Stimulated activated naive CD8-positive, alpha-beta T cell treated with anti-CD3 and anti-CD28 coated beads, Interleukin-15, Interleukin-2, amounts not matched to agents 100 U/mL and 50 U/mL, for 24 hours (primary cell): ENCODE results near the gene KRT6B.

Experiments
- ATAC-seq: fragments of 150-1000 bp; cut with Tn5 transposase; one replicate; pipeline ENCODE4 v1.10.0; 2021
- DNase-seq: peaks from one replicate; pipeline ENCODE4 v3.0.0; 2021

The KRT6B gene

DNA sequence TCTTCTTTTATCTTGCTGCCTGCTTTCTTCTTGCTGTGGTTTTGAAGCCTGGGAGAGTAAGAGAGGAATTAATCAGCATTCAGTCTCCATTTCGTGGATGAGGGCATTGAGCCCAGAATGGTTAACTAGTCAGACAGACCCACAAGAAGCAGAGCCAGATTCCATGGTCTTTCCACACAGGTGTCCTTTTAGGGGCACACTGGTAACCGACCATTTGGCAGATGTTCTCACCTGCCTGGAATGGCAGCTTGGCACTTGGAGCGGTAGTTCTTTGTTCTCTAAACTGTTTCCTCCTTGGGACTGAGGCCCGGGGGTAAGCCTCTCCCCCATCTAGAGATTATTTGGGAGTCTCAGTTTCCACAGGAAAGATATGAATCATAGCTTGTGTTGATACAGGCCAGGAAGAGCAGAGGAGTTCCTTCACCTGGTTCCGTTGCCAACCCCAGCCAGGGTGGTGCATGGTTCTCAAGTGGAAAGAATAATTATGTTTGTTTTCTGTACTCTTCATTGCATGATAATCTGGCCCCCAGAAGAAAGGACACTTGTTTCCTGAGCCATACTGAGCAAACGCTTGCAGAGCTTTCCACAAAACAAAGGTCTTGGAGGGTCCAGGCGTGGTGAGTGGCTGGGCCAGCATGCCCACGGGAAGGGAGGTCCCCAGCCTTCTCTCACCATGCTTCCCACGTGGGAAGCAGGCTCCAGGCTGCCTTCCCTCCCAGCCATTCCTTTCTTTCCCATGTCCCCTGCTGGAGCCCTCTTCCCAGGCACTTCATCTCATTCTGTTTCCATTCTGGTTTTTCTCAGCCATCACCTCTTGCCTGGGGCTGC, 15.7 kb downstream of the KRT6B start:
- DNase-seq (no peak), ATAC-seq (no peak)

GRCh38 chr12:52435659-52435999, 16.3 kb downstream of the KRT6B start:
- no peak for ATAC-seq
- DNase-seq: no peak

GRCh38 chr12:52434760-52435530, 17.0 kb downstream of the KRT6B start:
- ATAC-seq (no peak), DNase-seq (no peak)

DNA sequence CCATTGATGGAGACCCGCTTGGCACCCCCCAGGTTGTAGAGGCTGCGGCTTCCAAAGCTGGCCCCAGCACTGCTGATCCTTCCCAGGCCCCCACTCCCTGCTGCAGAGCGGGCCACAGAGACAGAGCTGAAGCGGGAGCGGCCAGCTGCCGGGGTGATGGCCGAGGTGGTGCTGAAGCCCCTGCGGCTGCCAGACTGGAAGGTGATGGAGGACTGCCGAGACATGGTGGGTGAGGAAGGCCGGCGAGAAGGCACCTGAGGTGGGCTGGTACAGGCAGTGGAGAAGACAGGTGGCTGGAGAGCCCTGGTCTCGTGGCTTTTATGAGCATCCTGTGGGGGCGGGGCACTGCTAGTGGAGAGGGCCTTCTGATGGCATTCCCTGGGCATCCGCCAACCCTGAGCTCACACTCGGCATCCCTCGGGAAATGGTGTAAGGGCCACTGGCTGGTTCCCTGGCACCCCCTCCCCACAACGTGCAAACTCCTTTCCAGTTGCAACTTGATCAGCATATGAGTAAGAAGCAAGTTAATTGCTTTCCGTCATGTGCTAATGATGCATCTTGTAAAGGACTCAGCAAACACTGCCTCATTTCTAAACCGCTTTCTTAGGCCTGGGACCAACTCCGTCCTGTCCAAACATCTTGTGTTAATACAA, 17.7 kb downstream of the KRT6B start, which contains the start of gene KRT75:
KRT75 (minus strand) TSS at position 291 of the 653 bp plus-strand sequence; CDS start at position 224, 67 bp downstream.
- ATAC-seq (no peak), DNase-seq (no peak)

DNA sequence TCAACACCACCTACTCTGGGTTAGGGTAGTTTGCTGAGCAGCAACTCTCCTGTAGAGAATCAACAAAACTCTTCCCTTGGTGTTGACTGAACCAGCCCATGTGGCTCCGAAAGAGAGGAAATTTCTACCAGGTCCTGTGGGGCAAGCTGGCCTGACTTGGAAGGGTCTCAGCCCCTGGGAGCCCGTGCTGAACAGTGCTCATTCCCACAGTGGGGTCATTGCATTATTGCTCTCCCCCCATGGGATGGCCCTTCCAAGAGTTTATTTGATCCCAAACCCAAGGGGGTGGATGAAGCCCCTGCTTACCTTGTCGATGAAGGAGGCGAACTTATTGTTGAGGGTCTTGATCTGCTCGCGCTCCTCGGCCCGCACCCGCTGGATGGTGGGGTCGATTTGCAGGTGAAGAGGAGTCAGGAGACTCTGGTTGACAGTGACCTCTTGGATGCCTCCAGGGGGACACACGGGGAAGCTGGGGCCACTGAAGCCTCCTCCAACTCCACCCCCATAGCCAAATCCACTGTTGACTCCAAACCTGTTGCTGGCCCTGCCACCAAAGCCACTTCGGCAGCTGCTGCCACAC, 18.4 kb downstream of the KRT6B start:
- ATAC-seq (no peak), DNase-seq (no peak)

DNA sequence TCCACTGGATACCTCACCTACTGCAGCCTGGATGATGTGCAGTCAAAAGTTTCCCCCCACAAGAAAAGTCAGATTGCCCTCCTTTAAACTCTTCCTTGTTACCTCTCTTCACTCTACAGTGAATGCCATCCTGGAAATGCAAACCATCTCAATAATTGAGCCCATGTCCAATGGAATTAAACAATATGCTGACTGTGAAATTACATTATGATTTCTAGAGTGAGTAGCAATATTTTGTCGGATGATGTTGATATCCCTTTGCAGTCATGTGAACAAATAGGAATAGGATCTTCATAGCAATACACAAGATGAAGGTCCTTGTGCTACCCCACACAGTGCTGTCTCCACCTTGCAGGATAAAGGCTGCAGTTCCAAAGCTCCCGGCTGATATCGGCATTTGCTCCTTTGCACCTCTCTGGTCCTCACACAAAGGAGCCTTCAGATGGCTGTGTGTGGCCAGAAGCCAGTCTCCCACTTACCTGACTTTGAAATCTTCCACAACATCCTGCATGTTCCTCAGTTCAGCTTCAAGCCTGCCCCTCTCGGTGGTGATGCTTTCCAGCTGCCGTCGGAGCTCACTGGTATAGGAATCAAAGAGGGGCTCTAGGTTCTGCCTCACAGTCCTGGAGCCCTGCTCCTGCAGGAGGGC, 19.3 kb downstream of the KRT6B start:
- ATAC-seq (no peak), DNase-seq (no peak)

DNA sequence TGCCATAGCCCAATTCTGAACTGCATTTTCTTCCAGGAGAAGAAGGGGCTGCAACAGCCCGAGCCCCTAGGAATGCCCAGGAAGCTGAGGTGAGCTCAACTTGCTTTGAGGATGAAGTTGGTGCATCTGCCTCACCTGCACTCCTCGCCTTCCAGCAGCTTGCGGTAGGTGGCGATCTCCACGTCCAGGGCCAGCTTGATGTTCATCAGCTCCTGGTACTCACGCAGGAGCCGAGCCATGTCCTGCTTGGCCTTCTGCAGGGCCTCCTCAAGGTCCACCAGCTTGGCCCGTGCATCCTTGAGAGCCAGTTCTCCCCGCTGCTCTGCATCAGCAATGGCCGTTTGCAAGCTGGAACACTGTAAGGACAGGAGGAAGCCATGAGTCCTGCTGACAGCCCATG, 23.8 kb downstream of the KRT6B start:
- DNase-seq: no peak
- ATAC-seq: no peak

- no peak for DNase-seq
- no peak for ATAC-seq
Measured at GRCh38 chr12:52427083-52427482, 24.9 kb downstream of the KRT6B start.

- no peak for DNase-seq
Measured at GRCh38 chr12:52426034-52426433, 25.9 kb downstream of the KRT6B start.

GRCh38 chr12:52425466-52425865, 26.5 kb downstream of the KRT6B start:
- DNase-seq (no peak), ATAC-seq (no peak)

More at GRCh38 chr12:52426034-52426433, 25.9 kb downstream of the KRT6B start:
- no peak for ATAC-seq

GRCh38 chr12:52423661-52424500, 28.1 kb downstream of the KRT6B start:
- DNase-seq (no peak), ATAC-seq (no peak)

DNA sequence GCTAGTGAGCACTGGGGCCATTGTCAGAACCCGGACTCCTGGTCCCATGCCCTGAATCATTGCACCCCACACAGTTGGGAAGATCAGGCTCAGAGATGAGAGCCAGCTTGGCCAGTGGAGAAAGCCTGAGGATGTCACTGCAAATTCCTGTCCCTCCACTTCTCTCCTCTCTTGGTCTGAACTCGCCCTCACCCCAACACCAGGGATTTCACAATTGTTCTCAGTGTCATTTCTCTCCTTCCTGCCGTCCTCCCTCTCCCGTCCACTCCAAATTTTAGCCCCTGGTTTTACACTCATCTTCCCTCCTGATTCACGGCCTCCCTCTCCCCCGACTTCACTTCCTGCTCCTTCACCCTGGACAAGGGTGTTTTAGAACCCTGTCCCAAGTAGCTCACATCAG, 28.9 kb downstream of the KRT6B start:
- ATAC-seq (no peak), DNase-seq (no peak)

DNA sequence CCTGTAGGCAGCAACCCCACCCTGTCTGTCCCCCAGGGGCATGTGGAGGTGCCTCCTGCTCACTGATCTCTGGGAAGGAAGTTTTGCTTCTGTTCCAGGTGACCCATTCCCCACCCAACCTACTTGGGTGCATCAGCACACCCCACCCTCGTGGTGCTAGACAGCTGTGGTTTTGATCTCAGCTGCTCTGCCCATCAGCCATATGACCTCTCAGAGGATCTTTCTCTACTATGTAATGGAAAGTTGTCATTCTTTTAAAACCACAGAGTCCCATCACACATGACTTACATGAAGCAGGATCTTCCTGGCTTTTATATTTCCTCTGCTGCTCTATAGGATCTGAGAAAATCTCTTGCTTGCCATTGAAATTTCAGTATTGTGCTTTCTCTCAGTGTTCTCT, 32.3 kb downstream of the KRT6B start:
- DNase-seq (no peak), ATAC-seq (no peak)

GRCh38 chr12:52418576-52419110, 33.3 kb downstream of the KRT6B start:
- no peak for DNase-seq
- no peak for ATAC-seq

- ATAC-seq: no peak
Measured at GRCh38 chr12:52417740-52418139, 34.2 kb downstream of the KRT6B start.

DNA sequence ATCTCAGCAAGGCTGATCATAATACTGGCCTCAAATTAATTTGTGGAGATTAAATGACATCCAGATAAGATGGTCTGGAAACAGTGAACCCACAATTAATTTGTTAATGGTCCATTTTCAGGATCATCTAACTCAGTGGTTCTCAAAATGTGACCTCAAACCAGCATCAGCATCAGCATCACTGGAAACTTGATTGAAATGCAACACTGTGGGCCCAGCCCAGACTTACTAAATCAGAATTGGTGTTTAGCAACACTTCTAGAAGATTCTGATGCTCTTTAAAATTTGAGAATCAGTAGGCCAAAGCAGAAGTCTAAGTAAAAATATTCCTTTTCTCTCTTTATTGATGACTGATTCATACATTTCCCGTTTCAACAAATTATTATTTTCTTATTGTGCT, 35.2 kb downstream of the KRT6B start:
- ATAC-seq: no peak
- no peak for DNase-seq

More at GRCh38 chr12:52417740-52418139, 34.2 kb downstream of the KRT6B start:
- DNase-seq: no peak

DNA sequence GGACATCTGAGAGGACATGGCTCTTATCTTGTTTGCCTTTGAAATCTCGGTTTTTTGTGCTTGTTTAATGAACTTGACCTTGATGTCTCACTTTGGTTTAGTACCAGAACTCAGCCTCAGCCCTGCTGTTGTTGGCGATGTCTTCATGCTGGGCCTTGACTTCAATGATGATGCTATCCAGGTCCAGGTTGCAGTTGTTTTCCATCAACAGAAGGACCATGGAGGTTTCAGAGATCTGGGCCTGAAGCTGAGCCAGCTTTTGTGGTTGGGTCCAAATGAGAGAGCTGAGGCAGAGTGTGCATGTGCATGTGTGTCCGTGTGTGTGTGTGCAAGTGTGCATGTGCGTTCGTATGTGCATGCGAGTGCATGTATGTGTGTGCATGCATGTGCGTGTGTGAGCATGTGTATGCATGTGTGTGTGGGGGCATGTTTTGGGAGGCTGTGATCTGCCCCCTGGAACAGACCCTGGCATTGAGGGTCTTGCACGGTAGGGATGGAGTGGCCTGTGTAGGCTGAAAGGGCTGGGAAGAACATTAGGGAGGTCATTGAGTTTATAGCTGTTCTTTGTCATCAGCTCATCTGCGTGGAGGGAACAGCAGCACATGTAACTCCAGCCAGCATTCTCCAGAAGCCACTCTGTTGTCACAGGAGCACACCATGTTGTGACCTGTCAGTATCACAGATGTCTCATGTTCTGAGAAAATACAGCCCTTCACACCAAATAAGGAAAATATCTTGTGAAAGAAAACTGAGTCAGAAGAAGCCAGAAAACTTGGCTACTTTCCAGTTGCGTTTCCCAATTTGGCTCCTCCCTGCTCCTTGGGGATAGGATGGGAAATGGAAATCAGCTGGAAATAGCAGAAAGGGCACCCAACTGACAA, 35.8 kb downstream of the KRT6B start:
- ATAC-seq (no peak), DNase-seq (no peak)

DNA sequence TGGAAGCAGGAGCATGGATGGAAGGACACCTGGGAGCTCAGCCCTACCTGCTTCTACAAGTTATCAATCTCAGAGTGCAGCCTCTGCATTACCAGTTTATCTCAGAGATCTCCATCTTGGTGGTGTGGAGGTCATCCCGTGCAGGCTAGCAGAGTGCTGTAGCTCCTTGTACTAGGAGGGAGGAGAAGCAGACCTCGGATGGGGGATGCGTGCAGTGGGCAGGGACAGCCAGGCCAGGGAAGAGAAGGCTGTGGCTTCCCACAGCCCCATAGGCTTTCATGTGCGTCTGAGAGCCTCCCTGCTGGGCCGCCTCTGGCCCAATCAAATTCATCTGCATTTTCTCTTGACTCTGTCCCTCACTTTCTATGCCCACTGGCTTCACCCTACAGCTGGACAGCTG, 37.0 kb downstream of the KRT6B start:
- ATAC-seq (no peak), DNase-seq (no peak)

DNA sequence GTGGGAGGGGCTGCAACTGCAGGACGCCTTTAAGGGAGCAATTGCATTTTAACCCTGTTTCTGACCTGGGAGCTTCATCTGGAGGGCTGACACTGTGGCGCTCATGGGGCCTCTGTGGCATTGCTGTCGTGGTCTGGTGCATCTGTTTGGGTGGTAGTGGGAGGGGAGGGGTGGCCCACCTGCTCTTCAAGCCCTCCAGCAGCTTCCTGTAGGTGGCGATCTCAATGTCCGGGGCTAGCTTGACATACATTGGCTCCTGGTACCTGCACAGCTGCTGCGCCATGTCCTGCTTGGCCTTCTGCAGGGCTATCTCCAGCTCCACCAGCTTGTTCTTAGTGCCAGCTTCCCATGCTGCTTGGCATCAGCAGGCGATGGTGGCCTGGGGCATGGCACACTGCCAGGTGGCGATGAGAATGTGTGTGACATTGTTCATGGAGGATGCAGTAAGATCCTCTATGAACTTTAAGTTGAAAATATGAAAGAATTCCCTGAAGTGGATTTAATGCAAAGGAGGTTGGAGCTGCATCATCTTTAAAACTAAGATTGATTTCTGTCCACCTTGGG, 38.1 kb downstream of the KRT6B start:
- ATAC-seq (no peak), DNase-seq (no peak)
